ENCODE results near the gene RIC1.
"Not testable (repeated sequence)": the region's sequence is repeated elsewhere in the genome, so short reads cannot be mapped to it uniquely, and the experiment has no call there.

Gene RIC1

DNA sequence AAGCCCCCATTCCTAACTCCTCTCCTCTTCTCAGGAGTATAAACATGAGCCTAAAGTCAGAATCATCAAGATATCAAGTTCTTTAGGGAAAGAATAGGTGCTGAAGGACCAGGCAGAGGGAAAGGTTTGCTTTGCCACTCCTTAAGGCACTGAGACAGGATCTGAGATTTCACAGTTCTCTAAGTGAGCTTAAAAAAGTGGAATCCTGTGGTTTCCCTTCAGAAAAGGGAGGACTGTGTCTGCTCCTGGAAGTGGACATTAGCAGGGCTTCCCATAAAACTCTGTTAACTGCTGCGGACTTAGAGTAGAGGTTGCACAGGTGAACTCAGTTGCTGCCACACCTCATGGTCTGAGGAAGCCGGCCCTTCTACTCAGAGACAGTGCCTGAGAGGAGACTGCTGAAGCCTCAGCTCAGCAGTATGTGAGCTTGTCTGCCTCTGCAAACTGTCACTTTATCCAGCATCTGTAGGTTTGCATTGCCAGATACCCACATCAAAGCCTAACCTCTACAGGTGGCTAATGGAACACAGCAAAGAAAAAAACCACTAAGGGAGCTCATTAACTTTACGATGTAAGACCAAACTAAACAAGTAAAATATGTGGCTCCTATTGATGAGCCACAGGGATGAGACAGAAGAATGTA, 42.9 kb downstream of the RIC1 start:
- DNase-seq: no peak

- DNase-seq: not testable (repeated sequence)
Observed at GRCh38 chr9:5675046-5675445, 46.1 kb downstream of the RIC1 start.

DNA sequence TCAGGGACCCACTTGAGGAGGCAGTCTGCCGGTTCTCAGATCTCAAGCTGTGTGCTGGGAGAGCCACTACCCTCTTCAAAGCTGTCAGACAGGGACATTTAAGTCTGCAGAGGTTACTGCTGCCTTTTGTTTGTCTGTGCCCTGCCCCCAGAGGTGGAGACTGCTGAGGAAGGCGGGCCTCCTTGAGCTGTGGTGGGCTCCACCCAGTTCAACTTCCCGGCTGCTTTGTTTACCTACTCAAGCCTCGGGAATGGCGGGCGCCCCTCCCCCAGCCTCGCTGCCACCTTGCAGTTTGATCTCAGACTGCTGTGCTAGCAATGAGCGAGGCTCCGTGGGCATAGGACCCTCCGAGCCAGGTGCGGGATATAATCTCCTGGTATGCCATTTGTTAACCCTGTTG, 54.7 kb downstream of the RIC1 start:
- not testable (repeated sequence) for DNase-seq

GRCh38 chr9:5684101-5684500, 55.2 kb downstream of the RIC1 start:
- no peak for DNase-seq

GRCh38 chr9:5688109-5688508, 59.2 kb downstream of the RIC1 start:
- DNase-seq: no peak

- DNase-seq: no peak
Observed at GRCh38 chr9:5690278-5690677, 61.4 kb downstream of the RIC1 start.

DNA sequence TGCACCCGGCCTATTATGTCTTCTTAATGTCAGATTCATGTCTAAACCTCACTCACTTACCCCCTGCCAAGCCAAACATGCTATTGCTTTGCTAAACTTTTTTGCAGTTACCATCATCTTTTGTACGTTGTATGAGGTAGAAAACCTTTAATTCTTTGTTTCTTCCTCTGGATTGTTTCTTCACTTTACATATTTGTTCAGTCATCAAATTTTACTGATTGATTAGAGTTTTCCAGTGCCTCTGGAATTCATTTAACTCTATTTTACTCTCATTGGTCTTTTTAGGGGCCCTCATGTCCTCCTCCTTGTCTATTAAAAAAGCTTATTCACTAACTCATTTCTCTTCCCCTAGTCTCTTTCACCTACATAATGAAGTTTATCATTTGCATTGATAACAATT, 67.0 kb downstream of the RIC1 start:
- DNase-seq: no peak

DNA sequence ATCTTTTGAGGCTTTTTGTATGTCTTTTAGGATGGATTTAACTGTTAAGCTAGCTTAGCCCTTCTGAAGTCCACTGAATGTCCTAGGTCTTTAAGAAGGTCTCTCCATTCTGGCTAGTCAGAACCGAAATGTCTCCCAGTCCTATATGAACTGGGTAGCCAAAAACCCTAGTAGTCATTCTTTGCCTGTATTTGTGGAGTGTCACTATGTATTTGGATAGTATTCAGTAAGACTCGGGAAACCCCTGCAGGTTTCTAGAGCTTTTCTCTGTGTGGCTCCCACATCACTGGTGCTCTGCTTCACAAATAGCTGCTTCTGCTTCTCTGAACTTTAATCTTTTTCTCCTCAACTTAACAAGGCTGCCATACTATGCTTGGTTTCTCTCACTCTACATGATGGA, 68.0 kb downstream of the RIC1 start:
- no peak for DNase-seq

- DNase-seq: no peak
Observed at GRCh38 chr9:5698004-5698403, 69.1 kb downstream of the RIC1 start.

DNA sequence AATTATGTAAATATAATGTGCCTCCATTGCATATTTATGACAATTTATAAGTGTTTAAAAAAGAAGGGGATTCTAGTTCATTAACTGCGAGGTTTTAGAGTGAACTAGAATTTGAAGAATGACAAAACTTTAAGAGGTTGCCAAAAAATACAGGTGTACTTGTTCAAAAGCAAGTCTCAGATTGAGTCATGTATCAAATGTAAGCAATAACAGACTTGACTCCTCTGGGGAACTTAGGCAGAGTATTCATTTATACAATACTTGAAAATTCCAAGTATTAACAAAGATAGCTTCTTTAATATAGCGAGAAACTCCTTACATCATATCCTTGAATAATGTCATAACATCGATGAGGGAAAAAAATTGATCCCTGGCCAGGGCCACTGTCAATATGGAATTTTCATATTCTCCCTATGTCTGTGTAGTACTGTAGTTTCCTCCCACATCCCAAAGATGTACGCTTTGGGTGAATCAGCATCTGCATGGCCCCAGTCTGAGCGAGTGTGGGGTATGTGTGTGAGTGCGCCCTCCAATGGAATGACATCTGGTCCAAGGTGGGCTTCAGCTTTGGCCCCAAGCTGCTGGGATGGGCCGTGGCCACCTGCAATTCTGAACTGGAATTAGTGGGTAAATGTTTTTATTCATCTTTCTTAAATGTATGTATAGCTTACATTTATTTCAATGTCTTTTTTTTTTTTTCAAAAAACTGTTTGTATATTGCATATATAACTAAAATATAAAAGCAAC, 70.1 kb downstream of the RIC1 start:
- no peak for DNase-seq

DNA sequence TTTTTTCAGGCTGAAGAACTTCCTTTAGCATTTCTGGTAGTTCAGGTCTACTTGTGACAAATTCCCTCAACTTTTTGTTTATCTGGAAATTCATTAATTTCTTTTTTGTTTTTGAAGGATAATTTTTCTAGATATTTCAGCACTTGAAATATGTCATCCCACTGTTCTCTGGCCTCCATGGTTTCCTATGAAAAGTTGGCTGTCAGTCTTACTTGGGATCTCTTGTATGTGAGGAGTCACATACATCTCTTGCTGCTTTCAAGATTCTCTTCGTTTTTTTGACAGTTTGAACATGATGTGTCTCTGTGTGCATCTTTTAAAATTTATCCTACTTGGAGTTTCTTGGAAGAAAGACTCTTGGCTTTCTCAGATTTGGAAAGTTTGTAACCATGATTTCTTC, 79.5 kb downstream of the RIC1 start:
- no peak for DNase-seq

GRCh38 chr9:5712651-5713390, 83.9 kb downstream of the RIC1 start:
- DNase-seq: no peak

GRCh38 chr9:5714501-5715401, 85.8 kb downstream of the RIC1 start:
- DNase-seq: no peak

DNA sequence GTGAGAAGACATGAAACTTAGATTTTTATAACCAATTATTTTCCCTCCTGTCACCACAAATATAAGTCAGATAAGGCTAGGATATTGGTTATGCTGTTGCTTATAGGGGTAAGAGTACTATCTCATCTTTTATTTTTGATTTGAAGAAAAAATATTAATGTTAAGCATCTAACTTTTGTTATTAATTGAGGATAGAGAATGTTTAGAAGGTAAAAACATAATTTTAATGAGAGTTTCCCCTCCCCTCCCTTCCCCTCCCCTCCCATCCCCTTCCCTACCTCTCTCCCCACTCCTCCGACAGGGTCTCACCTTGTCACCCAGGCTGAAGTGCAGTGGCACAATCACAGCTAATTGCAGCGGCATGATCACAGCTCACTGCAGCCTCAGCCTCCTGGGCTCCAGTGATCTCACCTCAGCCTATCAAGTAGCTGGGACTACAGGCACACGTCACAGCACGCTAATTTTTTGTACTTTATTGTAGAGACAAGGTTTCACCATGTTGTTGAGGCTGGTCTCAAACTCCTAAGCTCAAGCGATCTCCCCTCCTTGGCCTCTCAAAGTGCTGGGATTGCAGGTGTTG, 86.7 kb downstream of the RIC1 start:
- DNase-seq: no peak

GRCh38 chr9:5717434-5717833, 88.5 kb downstream of the RIC1 start:
- not testable (repeated sequence) for DNase-seq

DNA sequence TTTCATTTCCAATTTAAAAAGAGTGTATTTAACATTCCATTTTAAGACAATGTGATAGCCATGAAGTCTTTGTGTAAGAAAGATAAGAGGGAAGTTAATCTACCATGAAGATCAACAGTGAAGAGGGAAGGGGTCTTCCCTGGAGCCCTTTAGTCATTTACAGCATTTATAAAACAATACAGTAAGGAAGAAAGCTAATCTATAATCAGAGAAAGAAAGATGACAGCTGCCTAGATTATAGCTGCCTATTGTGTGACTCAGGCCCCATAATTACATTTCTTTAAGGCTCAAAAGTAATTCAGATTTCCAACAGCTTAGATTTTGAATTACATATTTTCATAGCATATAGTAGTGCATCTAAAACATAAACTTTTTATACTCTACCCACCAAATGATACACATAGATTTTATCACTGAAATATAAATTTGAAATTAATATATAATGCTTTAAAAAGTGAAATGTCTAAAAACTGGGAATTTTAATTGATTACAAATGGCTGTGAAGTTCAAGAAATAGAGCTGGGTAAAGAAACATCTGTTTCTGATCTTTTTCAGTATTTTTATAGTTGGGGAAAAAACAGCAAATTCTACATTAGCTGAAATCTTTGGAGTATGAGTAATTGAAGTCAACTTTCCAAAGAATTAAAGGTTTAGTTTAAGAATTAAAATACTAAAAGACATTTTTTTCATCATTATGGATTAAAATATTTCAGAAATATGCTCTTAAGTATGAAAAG, 89.6 kb downstream of the RIC1 start:
- DNase-seq: no peak

- DNase-seq: no peak
Observed at GRCh38 chr9:5719100-5719926, 90.4 kb downstream of the RIC1 start.

- DNase-seq: no peak
Observed at GRCh38 chr9:5720151-5720550, 91.2 kb downstream of the RIC1 start.

DNA sequence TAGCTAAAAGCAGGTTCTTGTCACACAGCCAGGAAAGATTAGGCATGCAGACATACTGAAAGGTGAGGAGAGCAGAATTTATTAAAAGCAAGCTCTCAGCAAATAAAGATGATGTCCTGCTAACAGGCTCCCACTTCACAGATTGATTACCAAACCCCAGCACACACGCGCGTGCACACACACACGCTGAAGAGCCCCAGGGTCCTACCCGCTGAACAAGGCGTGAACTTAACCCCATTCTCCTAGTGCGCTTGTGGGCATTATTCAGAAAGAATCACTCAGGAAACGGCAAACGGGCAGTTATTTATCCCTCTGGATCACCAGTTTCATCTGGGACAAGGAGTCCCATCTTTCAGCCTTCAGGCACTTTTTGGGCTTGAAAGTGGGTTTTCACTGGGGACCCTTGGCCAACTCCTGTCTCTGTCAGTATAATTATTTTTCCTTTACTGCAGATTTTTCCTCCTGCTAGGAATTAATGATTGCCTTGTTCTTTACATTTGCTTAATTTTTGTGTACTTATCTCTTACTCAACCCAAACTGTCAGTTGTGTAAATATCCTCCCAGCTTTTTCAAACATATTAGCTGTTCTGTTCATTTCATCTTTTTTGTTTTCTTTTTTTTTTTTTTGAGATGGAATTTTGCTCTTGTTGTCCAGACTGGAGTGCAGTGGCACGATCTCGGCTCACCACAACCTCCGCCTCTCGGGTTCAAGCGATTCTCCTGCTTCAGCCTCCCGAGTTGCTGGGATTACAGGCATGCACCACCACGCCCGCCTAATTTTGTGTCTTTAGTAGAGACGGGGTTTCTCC, 92.6 kb downstream of the RIC1 start:
- DNase-seq: no peak

DNA sequence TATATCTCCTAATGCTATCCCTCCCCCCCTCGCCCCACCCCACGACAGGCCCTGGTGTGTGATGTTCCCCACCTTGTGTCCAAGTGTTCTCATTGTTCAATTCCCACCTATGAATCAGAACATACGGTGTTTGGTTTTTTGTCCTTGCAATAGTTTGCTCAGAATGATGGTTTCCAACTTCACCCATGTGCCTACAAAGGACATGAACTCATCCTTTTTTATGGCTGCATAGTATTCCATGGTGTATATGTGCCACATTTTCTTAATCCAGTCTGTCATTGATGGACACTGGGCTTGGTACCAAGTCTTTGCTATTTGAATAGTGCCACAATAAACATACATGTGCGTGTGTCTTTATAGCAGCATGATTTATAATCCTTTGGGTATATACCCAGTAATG, 93.8 kb downstream of the RIC1 start:
- DNase-seq: not testable (repeated sequence)
